MCF 10A (cell line): ENCODE data around the gene TP53RK. TPM values are rescaled to one million over a fixed set of nuclear protein-coding genes. Genes with fewer than 3 reads are reported as not detected.

Experiments used
- BruUV-seq: library from RNA; stranded (reverse); fragments of 400-500 nt; replicated peaks from 2 replicates; lab custom pipeline; 2021; lab: Mats Ljungman, UMichigan
- CTCF ChIA-PET: fragments of 300-600 bp; sonication (Branson Sonifier 250); formaldehyde crosslinking; extraction: SDS; loops from one replicate; lab custom pipeline; 2021; ENCODE audit warnings: antibody characterized with exemption, inconsistent platforms; lab: Yijun Ruan, JAX
- POLR2A ChIA-PET: fragments of 300-600, 350-650 bp; sonication (Branson Sonifier 250); formaldehyde crosslinking; extraction: SDS; loops from one replicate; lab custom pipeline; 2020; ENCODE audit warnings: antibody characterized with exemption, inconsistent platforms; lab: Yijun Ruan, JAX
- DNase-seq: peaks from one replicate; pipeline ENCODE4 v3.0.0-alpha.2; 2018; ENCODE audit not compliant: unreplicated experiment
- H3K27ac Mint-ChIP-seq: one replicate; pipeline ENCODE4 v1.8.0; 2022; ENCODE audit warnings: mild to moderate bottlenecking, low read depth, mixed read lengths; ENCODE audit not compliant: unreplicated experiment
- H3K27me3 Mint-ChIP-seq: one replicate; pipeline ENCODE4 v1.8.0; 2022; ENCODE audit warnings: mixed read lengths; ENCODE audit not compliant: insufficient read depth, unreplicated experiment
- H3K36me3 Mint-ChIP-seq: one replicate; pipeline ENCODE4 v1.8.0; 2022; ENCODE audit warnings: mild to moderate bottlenecking, moderate library complexity, mixed read lengths; ENCODE audit not compliant: insufficient read depth, unreplicated experiment
- H3K4me1 Mint-ChIP-seq: one replicate; pipeline ENCODE4 v1.8.0; 2022; ENCODE audit warnings: mixed read lengths; ENCODE audit not compliant: insufficient read depth, unreplicated experiment
- H3K4me3 Mint-ChIP-seq: one replicate; pipeline ENCODE4 v1.8.0; 2022; ENCODE audit warnings: mild to moderate bottlenecking, moderate library complexity, mixed read lengths; ENCODE audit not compliant: unreplicated experiment
- H3K9me3 Mint-ChIP-seq: one replicate; pipeline ENCODE4 v1.8.0; 2022; ENCODE audit warnings: mixed read lengths; ENCODE audit not compliant: unreplicated experiment
- intact Hi-C: fragments of 100-400 bp; cut with micrococcal nuclease; formaldehyde crosslinking; loops from 2 replicates; pipeline ENCODE4 v1.14.1; 2022
- total RNA-seq: library from RNA; stranded (reverse); gene quantifications from 2 replicates; pipeline ENCODE4 v1.2.3, GENCODE V29; 2022
- TF ChIP-seq, protein P1 (sequence below): fragments of 200-600 bp; IDR thresholded peaks from one replicate; pipeline ENCODE4 v1.8.0; 2022; ENCODE audit warnings: antibody characterized with exemption, mild to moderate bottlenecking; ENCODE audit not compliant: unreplicated experiment

TP53RK gene
- total RNA-seq, 1 experiment from 2014 or later, result 16.2 TPM

DNA sequence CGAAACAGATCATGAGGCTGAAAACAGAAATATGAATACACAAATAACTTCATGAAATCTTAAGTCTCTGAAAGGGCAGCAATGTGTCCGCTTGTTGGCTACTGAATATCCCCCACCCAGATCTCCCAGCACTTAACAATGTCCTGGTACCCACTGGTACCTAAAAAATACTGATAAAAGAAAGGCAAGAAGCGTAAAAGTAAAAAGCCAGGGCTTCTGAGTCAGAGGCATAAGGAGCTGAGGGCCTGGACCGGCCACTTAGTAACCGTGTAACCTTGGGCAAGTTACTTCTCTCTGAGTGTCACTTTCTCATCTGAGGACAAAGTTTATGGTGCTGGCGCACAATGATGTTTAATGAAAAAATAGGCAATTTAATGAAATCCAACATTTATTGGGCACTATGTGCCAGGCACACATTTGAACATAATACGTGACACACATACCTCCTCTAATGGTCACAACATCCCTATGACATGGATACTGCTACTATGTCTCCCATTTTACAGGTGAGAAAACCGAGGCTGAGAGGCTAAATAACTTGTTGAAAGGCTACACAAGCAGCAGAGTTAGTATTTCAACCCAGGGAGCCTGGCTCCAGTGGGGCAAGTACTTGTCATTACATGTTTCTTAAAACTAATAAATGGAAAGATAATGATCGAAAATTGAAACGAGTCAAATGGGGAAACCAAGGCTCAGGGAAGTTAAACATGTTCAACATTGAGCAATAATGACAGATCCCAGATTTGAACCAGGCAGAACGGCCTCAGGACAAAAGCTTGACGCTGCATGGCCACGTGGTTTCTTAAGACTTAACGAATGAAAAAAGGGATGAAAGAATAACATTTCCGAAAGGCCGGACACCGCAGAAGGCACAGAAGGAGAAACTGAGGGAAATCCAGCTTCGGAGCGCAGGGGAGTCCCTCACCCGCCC lies 828 bp downstream of the TP53RK start:
- peak; percentile 51 for DNase-seq
- TF ChIP-seq, protein P1, sequence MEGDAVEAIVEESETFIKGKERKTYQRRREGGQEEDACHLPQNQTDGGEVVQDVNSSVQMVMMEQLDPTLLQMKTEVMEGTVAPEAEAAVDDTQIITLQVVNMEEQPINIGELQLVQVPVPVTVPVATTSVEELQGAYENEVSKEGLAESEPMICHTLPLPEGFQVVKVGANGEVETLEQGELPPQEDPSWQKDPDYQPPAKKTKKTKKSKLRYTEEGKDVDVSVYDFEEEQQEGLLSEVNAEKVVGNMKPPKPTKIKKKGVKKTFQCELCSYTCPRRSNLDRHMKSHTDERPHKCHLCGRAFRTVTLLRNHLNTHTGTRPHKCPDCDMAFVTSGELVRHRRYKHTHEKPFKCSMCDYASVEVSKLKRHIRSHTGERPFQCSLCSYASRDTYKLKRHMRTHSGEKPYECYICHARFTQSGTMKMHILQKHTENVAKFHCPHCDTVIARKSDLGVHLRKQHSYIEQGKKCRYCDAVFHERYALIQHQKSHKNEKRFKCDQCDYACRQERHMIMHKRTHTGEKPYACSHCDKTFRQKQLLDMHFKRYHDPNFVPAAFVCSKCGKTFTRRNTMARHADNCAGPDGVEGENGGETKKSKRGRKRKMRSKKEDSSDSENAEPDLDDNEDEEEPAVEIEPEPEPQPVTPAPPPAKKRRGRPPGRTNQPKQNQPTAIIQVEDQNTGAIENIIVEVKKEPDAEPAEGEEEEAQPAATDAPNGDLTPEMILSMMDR, result no peak
- ChIA-PET CTCF (interaction anchor here (0.6 to 2.1 kb wide), 5 partner anchors 14 to 595 kb away, joined by 3 to 5 read pairs (median 3); no protein-coding TSS in a partner anchor), POLR2A (interaction anchor here (0.5 to 3.7 kb wide), 21 partner anchors 8 to 1318 kb away, joined by 3 to 23 read pairs (median 3); partner anchors contain the start of genes PCIF1 and ZMYND8)
- Mint-ChIP-seq H3K9me3 (peaks cover 8% of the 10 kb centered on the region), H3K36me3 (peaks cover 34% of the 10 kb centered on the region), H3K27me3 (no peaks in the 10 kb centered on the region), H3K4me3 (peak overlapping the region; percentile 88), H3K27ac (peak overlapping the region; percentile 92), H3K4me1 (peaks cover 37% of the 10 kb centered on the region)
- intact Hi-C loops, result loop anchor here (5.0 kb wide), 1 partner anchor 131 kb away; no protein-coding TSS in a partner anchor
- BruUV-seq, result TSS peak; percentile 33

DNA sequence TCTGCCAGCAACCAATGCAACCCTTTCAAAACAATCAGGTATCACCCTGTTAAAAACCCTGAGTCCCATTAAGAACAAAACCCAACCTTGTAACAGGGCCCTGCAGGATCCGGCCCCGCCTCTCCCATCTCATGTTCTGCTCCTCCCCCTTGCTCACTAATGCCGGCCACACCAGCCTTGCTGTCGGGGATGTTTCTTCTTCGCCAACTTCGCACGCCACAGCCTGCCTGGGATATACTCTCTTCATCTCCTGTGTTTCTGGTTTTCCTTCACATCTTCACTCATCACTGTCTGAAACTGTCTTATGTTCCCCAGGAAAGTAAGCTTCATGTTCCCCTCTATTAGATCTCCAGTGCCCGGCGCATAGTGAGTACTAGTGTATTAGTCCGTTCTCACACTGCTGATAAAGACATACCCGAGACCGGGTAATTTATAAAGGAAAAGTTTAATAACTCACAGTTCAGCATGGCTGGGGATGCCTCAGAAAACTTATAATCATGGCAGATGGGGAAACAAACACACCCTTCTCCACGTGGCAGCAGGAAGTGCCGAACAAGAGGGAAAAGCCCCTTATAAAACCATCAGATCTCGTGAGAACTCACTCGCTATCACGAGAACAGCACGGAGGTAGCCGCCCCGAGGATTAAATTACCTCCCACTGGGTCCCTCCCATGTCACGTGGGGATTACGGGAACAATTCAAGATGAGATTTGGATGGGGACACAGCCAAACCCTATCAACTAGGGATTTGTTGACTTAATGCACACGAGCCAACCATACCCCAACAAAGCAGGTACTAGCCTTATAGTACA lies 5.1 kb downstream of the TP53RK start:
- no peak for DNase-seq
- Mint-ChIP-seq H3K4me3 (peak overlapping the region; percentile 12), H3K27ac (peak overlapping the region; percentile 5), H3K4me1 (peaks cover 26% of the 10 kb centered on the region), H3K36me3 (peaks cover 44% of the 10 kb centered on the region), H3K27me3 (no peaks in the 10 kb centered on the region), H3K9me3 (no peaks in the 10 kb centered on the region)
- POLR2A ChIA-PET, result interaction anchor here (0.6 kb wide), 1 partner anchor 271 kb away, joined by 3 read pairs; no protein-coding TSS in a partner anchor
- intact Hi-C loops, result no loop called here
- BruUV-seq, result no TSS peak
- TF ChIP-seq, protein P1, result no peak
- CTCF ChIA-PET, result interaction anchor here (1.0 to 6.4 kb wide), 2 partner anchors 13 to 163 kb away, joined by 3 to 125 read pairs; no protein-coding TSS in a partner anchor

DNA sequence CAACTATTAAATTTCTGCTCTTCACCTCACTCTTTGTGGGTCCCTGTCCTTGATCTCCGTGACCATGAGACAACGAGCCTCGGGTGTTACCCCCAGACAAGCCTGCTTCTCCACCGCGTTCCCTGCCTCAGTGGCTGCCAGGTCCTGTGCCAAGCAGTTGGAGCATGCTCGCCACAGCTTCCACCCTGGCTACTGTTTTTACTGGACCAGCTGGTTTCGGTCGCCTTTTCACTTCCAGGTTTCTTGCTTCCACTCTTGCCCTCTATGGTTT lies 5.6 kb downstream of the TP53RK start:
- H3K36me3 Mint-ChIP-seq, result peaks cover 44% of the 10 kb centered on the region
- peak overlapping the region; percentile 12 for H3K4me3 Mint-ChIP-seq

More for the DNA sequence above, 5.6 kb downstream of the TP53RK start:
- no TSS peak for BruUV-seq
- Mint-ChIP-seq H3K9me3 (no peaks in the 10 kb centered on the region), H3K27ac (peak overlapping the region; percentile 5), H3K27me3 (no peaks in the 10 kb centered on the region), H3K4me1 (peaks cover 26% of the 10 kb centered on the region)
- ChIA-PET POLR2A (interaction anchor here (0.6 to 1.2 kb wide), 2 partner anchors 161 to 271 kb away, joined by 3 to 4 read pairs; no protein-coding TSS in a partner anchor), CTCF (interaction anchor here (1.0 to 6.4 kb wide), 2 partner anchors 14 to 162 kb away, joined by 3 to 125 read pairs; no protein-coding TSS in a partner anchor)
- TF ChIP-seq, protein P1, result no peak
- intact Hi-C loops, result no loop called here
- no peak for DNase-seq
